H1 (cell line): ENCODE measurements around the gene IFITM10. TPM values are rescaled to one million over a fixed set of nuclear protein-coding genes. Genes with fewer than 3 reads are reported as not detected.
A peak's percentile ranks its signal among the peaks of the same experiment; 100 is the strongest.

Experiments
- CTCF ChIA-PET: fragments of 300-600 bp; sonication (Branson Sonifier 250); formaldehyde crosslinking; loops from one replicate; lab custom pipeline; 2021; ENCODE audit not compliant: partially characterized antibody; lab: Charles Lee
- POLR2A ChIA-PET: fragments of 300-600 bp; sonication (Branson Sonifier 250); formaldehyde crosslinking; loops from one replicate; lab custom pipeline; 2021; ENCODE audit warnings: inconsistent platforms; ENCODE audit not compliant: partially characterized antibody; lab: Charles Lee
- DNase-seq, 2 experiments: peaks; one replicate each; pipeline versions ENCODE4 v3.0.0 to v3.0.0-alpha.2; 2010 to 2022; ENCODE audit warnings: low spot score in 2 of 2, low read depth in 1 of 2, mixed read lengths in 1 of 2
- FAIRE-seq: peaks from 2 replicates; lab custom pipeline; 2011; peaks lifted over from hg19 to GRCh38; lab: Jason Lieb, UNC
- H2AFZ ChIP-seq: 2 replicates; pipeline ENCODE4 v1.8.1; 2012; ENCODE audit warnings: low read length, inconsistent platforms
- H2AK5ac ChIP-seq: 2 replicates; pipeline ENCODE4 v1.6.1; 2013; ENCODE audit warnings: low read depth, low read length
- H2BK120ac ChIP-seq: replicated peaks from 2 replicates; pipeline ENCODE3; 2013; ENCODE audit warnings: low read depth, low read length, inconsistent platforms
- H2BK12ac ChIP-seq: 2 replicates; pipeline ENCODE4 v1.6.1; 2013; ENCODE audit warnings: low read depth, low read length
- H2BK15ac ChIP-seq: 2 replicates; pipeline ENCODE4 v1.6.1; 2013; ENCODE audit warnings: low read length
- H2BK20ac ChIP-seq: 2 replicates; pipeline ENCODE4 v1.6.1; 2013; ENCODE audit warnings: low read length
- H2BK5ac ChIP-seq: 2 replicates; pipeline ENCODE4 v1.6.1; 2013; ENCODE audit warnings: low read depth, low read length
- H3K14ac ChIP-seq: 2 replicates; pipeline ENCODE4 v1.6.1; 2013; ENCODE audit warnings: inconsistent platforms; ENCODE audit not compliant: insufficient read length
- H3K18ac ChIP-seq: 2 replicates; pipeline ENCODE4 v1.6.1; 2013; ENCODE audit warnings: low read length; ENCODE audit errors: extremely low read depth
- H3K23ac ChIP-seq: 2 replicates; pipeline ENCODE4 v1.6.1; 2013; ENCODE audit warnings: inconsistent platforms; ENCODE audit not compliant: insufficient read length
- H3K23me2 ChIP-seq: 2 replicates; pipeline ENCODE4 v1.6.1; 2013; ENCODE audit warnings: low read depth, low read length
- H3K27ac ChIP-seq: 2 replicates; pipeline ENCODE4 v1.6.1; 2011; ENCODE audit warnings: low read depth, low read length, inconsistent platforms
- H3K27me3 ChIP-seq, 4 experiments: replicated peaks in 1 of 4; 1 replicate in 1 of 4; 2 replicates in 3 of 4; pipeline versions ENCODE4 v1.6.1 to v1.8.1; 2011 to 2013; ENCODE audit warnings: low read length in 3 of 4, mild to moderate bottlenecking in 3 of 4, inconsistent platforms in 2 of 4, mixed read lengths in 2 of 4, moderate library complexity in 1 of 4; ENCODE audit not compliant: control insufficient read depth in 3 of 4, insufficient read depth in 3 of 4; ENCODE audit errors: extremely low read depth in 1 of 4
- H3K36me3 ChIP-seq, 4 experiments: 2 replicates each; pipeline versions ENCODE4 v1.6.1 to v1.8.1; 2011 to 2013; ENCODE audit warnings: mild to moderate bottlenecking in 4 of 4, low read length in 3 of 4, moderate library complexity in 2 of 4, control low read depth in 1 of 4, inconsistent platforms in 1 of 4; ENCODE audit not compliant: insufficient read depth in 4 of 4, control insufficient read depth in 2 of 4
- H3K4ac ChIP-seq: replicated peaks from 2 replicates; pipeline ENCODE3; 2013; ENCODE audit warnings: low read length, low read depth, mixed read lengths, inconsistent platforms; ENCODE audit not compliant: insufficient read length
- H3K4me1 ChIP-seq, 4 experiments: replicated peaks in 1 of 4; 1 replicate in 1 of 4; 2 replicates in 3 of 4; pipeline versions ENCODE4 v1.6.1 to v1.8.1; 2011 to 2013; ENCODE audit warnings: low read length in 3 of 4, inconsistent platforms in 2 of 4, mixed read lengths in 1 of 4; ENCODE audit not compliant: insufficient read depth in 4 of 4, control insufficient read depth in 3 of 4
- H3K4me2 ChIP-seq, 2 experiments: 2 replicates each; pipeline versions ENCODE4 v1.6.1 to v1.8.1; 2011 to 2013; ENCODE audit warnings: low read depth in 2 of 2, low read length in 2 of 2, control low read depth in 1 of 2, inconsistent platforms in 1 of 2, mild to moderate bottlenecking in 1 of 2; ENCODE audit not compliant: insufficient read depth in 1 of 2
- H3K4me3 ChIP-seq, 4 experiments: fragments of 200-600, 300-600 bp in 1 of 4; sonication (generic), shearing (Covaris generic), sonication (Bioruptor Twin) in 1 of 4; 2 replicates each; pipeline versions ENCODE4 v1.5.1 to v1.8.1; 2011 to 2016; ENCODE audit warnings: low read length in 4 of 4, low read depth in 3 of 4, control low read depth in 2 of 4, inconsistent platforms in 2 of 4, mild to moderate bottlenecking in 2 of 4, mixed read lengths in 1 of 4, moderate library complexity in 1 of 4; ENCODE audit not compliant: insufficient read depth in 2 of 4; ENCODE audit errors: extremely low read depth in 1 of 4
- H3K56ac ChIP-seq: replicated peaks from 2 replicates; pipeline ENCODE3; 2013; ENCODE audit warnings: low read depth, mild to moderate bottlenecking, mixed read lengths, low read length, inconsistent platforms; ENCODE audit not compliant: insufficient read length
- H3K79me1 ChIP-seq: 2 replicates; pipeline ENCODE4 v1.6.1; 2013; ENCODE audit warnings: low read depth, low read length, control low read depth
- H3K79me2 ChIP-seq, 2 experiments: 2 replicates each; pipeline versions ENCODE4 v1.6.1 to v1.8.1; 2012 to 2013; ENCODE audit warnings: low read length in 2 of 2, mild to moderate bottlenecking in 2 of 2, inconsistent platforms in 1 of 2; ENCODE audit not compliant: insufficient read depth in 2 of 2, control insufficient read depth in 1 of 2
- H3K9ac ChIP-seq, 4 experiments: replicated peaks in 1 of 4; 1 replicate in 1 of 4; 2 replicates in 3 of 4; pipeline versions ENCODE4 v1.6.1 to v1.8.1; 2011 to 2013; ENCODE audit warnings: low read depth in 3 of 4, low read length in 3 of 4, control low read depth in 2 of 4, mild to moderate bottlenecking in 2 of 4, moderate library complexity in 2 of 4, inconsistent platforms in 1 of 4; ENCODE audit errors: extremely low read depth in 1 of 4
- H3K9me3 ChIP-seq, 2 experiments: 2 replicates each; pipeline versions ENCODE4 v1.6.1 to v1.8.1; 2012 to 2013; ENCODE audit warnings: mild to moderate bottlenecking in 2 of 2, moderate library complexity in 2 of 2, control low read depth in 1 of 2, inconsistent platforms in 1 of 2, low read depth in 1 of 2, low read length in 1 of 2, mixed read lengths in 1 of 2; ENCODE audit not compliant: insufficient read depth in 2 of 2
- H4K20me1 ChIP-seq, 2 experiments: replicated peaks in 1 of 2; 2 replicates each; pipeline versions ENCODE3 to v1.8.1; 2011 to 2013; ENCODE audit warnings: inconsistent platforms in 2 of 2, low read length in 2 of 2, mild to moderate bottlenecking in 1 of 2; ENCODE audit not compliant: insufficient read depth in 2 of 2, control insufficient read depth in 1 of 2
- H4K5ac ChIP-seq: 2 replicates; pipeline ENCODE4 v1.6.1; 2013; ENCODE audit warnings: low read length, low read depth, mixed read lengths, inconsistent platforms; ENCODE audit not compliant: insufficient read length
- H4K8ac ChIP-seq: 2 replicates; pipeline ENCODE4 v1.8.0; 2013; ENCODE audit warnings: mild to moderate bottlenecking, moderate library complexity, low read length, inconsistent platforms; ENCODE audit not compliant: insufficient read depth; ENCODE audit errors: extremely low read depth
- H4K91ac ChIP-seq: replicated peaks from 2 replicates; pipeline ENCODE3; 2013; ENCODE audit warnings: low read length, mixed read lengths, inconsistent platforms; ENCODE audit not compliant: insufficient read length
- CBX5 ChIP-seq: fragments of 300-800, 300-1000 bp; sonication (generic); IDR thresholded peaks from 2 replicates; pipeline ENCODE4 v1.7.1; 2016; ENCODE audit warnings: antibody characterized with exemption, low read length, low read depth
- CEBPB ChIP-seq: IDR thresholded peaks from 2 replicates; pipeline ENCODE4 v1.6.1; 2012; ENCODE audit warnings: low read depth, low read length
- EP300 ChIP-seq, 2 experiments: IDR thresholded peaks; 1 replicate in 1 of 2; 2 replicates in 1 of 2; pipeline ENCODE4 v1.6.1; 2011 to 2012; ENCODE audit warnings: low read depth in 2 of 2, low read length in 2 of 2, mild to moderate bottlenecking in 2 of 2, borderline replicate concordance in 1 of 2, inconsistent platforms in 1 of 2, moderate library complexity in 1 of 2
- PHF8 ChIP-seq: fragments of 200-600 bp; sonication (generic); conservative IDR thresholded peaks from 2 replicates; pipeline ENCODE4 v1.7.1; 2012; ENCODE audit warnings: low read depth, mild to moderate bottlenecking, inconsistent platforms, low read length, moderate library complexity
- RFX5 ChIP-seq: IDR thresholded peaks from 2 replicates; pipeline ENCODE4 v1.6.1; 2011; ENCODE audit warnings: low read depth, low read length, improper control_type of control experiment, borderline replicate concordance
- SRF ChIP-seq: IDR thresholded peaks from 2 replicates; pipeline ENCODE4 v1.6.1; 2011; ENCODE audit warnings: mild to moderate bottlenecking, low read depth, low read length, moderate library complexity
- WGBS, 2 experiments: shearing (Covaris generic) in 1 of 2; methylation state at CpG; one replicate each; pipeline versions ENCODE4 v1.1.6 to v1.1.7; 2013 to 2015; ENCODE audit warnings: low lambda C conversion rate in 2 of 2, mixed read lengths in 2 of 2, inconsistent platforms in 1 of 2, low coverage in 1 of 2, missing lambda C conversion rate in 1 of 2; ENCODE audit not compliant: insufficient replicate concordance in 2 of 2, insufficient coverage in 1 of 2, insufficient read length in 1 of 2; ENCODE audit errors: extremely low coverage in 1 of 2, missing lambda C conversion rate in 1 of 2; 5-methylcytosine and 5-hydroxymethylcytosine counted together
- polyA plus RNA-seq, 7 experiments: library from polyadenylated mRNA; depleted of rRNA in 3 of 7; stranded (reverse) in 5 of 7; unstranded in 2 of 7; fragments of >200 nt in 5 of 7; fragments of 200-250 nt in 2 of 7; gene quantifications; 1 replicate in 5 of 7; 2 replicates in 1 of 7; 4 replicates in 1 of 7; pipeline versions ENCODE4 v1.2.1 to v1.2.3, GENCODE V29; 2011 to 2013; ENCODE audit warnings: missing spikeins in 2 of 7, mixed read lengths in 2 of 7
- total RNA-seq: library from RNA; stranded (reverse); fragmentation: NEBNext Ultra II Directional; extraction: Animal tissue kit (Norgen Biotek cat#: 25700); gene quantifications from 2 replicates; pipeline ENCODE4 v1.2.1, GENCODE V29; 2021

Gene IFITM10
- total and polyA plus RNA-seq, 2 of the 8 experiments (the other 6 are each of a cell fraction or from before 2014, with no cell fraction given), result 0.08 to 0.22 TPM

DNA sequence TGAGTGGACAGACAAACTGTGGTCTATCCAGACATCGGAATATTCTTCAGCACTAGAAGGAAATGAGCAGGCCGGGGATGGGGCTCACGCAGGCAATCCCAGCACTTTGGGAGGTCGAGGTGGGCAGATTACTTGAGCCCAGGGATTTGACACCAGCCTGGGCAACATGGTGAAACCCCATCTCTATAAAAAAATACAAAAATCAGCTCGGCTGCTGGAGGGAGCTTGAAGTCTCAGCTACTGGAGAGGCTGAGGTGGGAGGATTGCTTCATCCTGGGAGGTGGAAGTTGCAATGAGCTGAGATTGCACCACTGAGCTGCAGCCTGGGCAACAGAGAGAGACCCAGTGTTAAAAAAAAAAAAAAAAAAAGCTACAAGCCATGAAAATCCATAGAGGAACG lies 21.3 kb upstream of the IFITM10 start:
- Histone ChIP-seq H3K18ac (no peak overlapping the region), H3K23ac (no peak overlapping the region), H2BK12ac (no peak overlapping the region), H4K5ac (no peak overlapping the region), H4K20me1 (no peaks in the 10 kb centered on the region), H2BK5ac (no peak overlapping the region), H3K4me3 (no peak overlapping the region), H3K56ac (no peak overlapping the region), H3K79me2 (no peaks in the 10 kb centered on the region), H4K8ac (no peak overlapping the region), H2BK120ac (no peak overlapping the region), H3K27ac (no peak overlapping the region), H3K14ac (no peak overlapping the region), H3K4me2 (peak overlapping the region in 1 of 2 experiments; percentile 40; a peak in 1 of 4 replicates), H3K23me2 (peaks cover 3% of the 10 kb centered on the region; the same call in 1 of the 2 replicates)
- DNase-seq (no peak), FAIRE-seq (no peak)
- TF ChIP-seq CBX5, result no peak
- no peak for TF ChIP-seq SRF
- no peak for TF ChIP-seq PHF8
- no peak for TF ChIP-seq EP300 (IDR thresholded peaks at IDR 0.05; ENCODE audit: borderline replicate concordance in 1 of 2, low read depth in 2 of 2, low read length in 2 of 2)
- peak; percentile 34; the same call in 1 of the 2 replicates for TF ChIP-seq CEBPB
- TF ChIP-seq RFX5, result no peak
- TF ChIP-seq, all 59 proteins: peak for 1
- Histone ChIP-seq H3K79me1 (no peaks in the 10 kb centered on the region), H2BK20ac (no peak overlapping the region), H2BK15ac (no peak overlapping the region; the same call in 1 of the 2 replicates), H2AFZ (no peak overlapping the region), H3K4me1 (peaks cover 5 to 15% (median 11%) of the 10 kb centered on the region in 4 experiments), H3K9ac (no peak overlapping the region), H4K91ac (no peak overlapping the region), H2AK5ac (no peak overlapping the region), H3K27me3 (no peaks in the 10 kb centered on the region), H3K36me3 (no peaks in the 10 kb centered on the region), H3K9me3 (no peaks in the 10 kb centered on the region), H3K4ac (no peak overlapping the region)
- ChIA-PET CTCF (interaction anchor here (0.8 to 4.1 kb wide), 6 partner anchors 15 to 385 kb away, joined by 3 to 16 read pairs (median 3); no protein-coding TSS in a partner anchor), POLR2A (interaction anchor here (0.9 to 1.8 kb wide), 2 partner anchors 9 to 14 kb away, joined by 3 to 4 read pairs; no protein-coding TSS in a partner anchor)
- WGBS, 2 experiments, result 80% methylated on average over 6 of the region's 6 CpGs; no CpG with 5 or more reads in 1 of the 2 experiments
